Cardiac fibroblast (primary cell): ENCODE results near the gene TMOD3.

ENCODE experiments used
- DNase-seq, 2 donors: peaks; one replicate each; pipeline versions ENCODE4 v3.0.0 to v3.0.0-alpha.2; 2010; ENCODE audit warnings: low read depth in 2 of 2
- H3K4me3 ChIP-seq, 2 donors: replicated peaks in 1 of 2; 1 replicate in 1 of 2; 2 replicates in 1 of 2; pipeline ENCODE4 v1.5.1; 2011; ENCODE audit warnings: low read depth in 2 of 2, low read length in 2 of 2, mild to moderate bottlenecking in 2 of 2, moderate library complexity in 1 of 2
- TF ChIP-seq, protein P1 (sequence below): IDR thresholded peaks from one replicate; pipeline ENCODE4 v1.5.1; 2011; ENCODE audit warnings: low read depth, mild to moderate bottlenecking, low read length, inconsistent platforms

TMOD3 gene

DNA sequence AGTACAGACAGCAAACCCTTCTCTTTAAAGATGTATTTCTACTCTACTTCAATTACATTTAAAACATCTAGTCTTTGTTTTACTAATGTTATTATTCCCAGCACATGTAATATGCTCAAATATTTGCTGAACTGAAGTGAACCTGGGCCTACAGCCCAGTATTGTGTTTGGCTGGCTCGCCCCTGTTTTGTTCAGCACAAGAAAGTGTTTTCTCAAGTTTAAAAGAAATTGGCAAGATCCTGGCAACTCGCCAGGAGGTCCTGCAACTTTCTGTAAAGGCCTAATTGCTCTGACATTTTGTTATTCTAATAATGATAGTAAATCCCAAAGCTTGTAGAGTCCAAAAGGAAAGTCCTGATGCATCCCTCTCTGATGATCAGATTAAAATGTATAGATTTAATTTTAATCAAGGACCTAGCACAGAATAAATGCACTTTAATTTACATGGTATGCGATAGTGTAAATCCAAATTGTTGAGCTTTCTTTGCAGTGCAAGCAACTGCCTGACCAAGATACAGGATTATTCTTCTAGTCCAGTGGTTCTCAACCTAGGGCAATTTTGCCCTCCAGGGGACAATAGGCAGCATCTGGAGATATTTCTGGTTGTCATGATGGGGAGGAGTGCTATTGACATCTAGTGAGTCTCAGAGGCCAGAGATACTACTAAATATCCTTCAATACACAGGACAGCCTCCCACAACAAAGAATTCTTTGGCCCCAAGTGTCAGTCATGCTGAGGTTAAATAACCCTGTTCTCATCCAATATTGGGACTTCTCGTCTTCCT is 35.7 kb upstream of the TMOD3 start:
- no peak overlapping the region for H3K4me3 ChIP-seq
- TF ChIP-seq, protein P1, sequence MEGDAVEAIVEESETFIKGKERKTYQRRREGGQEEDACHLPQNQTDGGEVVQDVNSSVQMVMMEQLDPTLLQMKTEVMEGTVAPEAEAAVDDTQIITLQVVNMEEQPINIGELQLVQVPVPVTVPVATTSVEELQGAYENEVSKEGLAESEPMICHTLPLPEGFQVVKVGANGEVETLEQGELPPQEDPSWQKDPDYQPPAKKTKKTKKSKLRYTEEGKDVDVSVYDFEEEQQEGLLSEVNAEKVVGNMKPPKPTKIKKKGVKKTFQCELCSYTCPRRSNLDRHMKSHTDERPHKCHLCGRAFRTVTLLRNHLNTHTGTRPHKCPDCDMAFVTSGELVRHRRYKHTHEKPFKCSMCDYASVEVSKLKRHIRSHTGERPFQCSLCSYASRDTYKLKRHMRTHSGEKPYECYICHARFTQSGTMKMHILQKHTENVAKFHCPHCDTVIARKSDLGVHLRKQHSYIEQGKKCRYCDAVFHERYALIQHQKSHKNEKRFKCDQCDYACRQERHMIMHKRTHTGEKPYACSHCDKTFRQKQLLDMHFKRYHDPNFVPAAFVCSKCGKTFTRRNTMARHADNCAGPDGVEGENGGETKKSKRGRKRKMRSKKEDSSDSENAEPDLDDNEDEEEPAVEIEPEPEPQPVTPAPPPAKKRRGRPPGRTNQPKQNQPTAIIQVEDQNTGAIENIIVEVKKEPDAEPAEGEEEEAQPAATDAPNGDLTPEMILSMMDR, result no peak
- peak; percentile 51 to 91 for DNase-seq

DNA sequence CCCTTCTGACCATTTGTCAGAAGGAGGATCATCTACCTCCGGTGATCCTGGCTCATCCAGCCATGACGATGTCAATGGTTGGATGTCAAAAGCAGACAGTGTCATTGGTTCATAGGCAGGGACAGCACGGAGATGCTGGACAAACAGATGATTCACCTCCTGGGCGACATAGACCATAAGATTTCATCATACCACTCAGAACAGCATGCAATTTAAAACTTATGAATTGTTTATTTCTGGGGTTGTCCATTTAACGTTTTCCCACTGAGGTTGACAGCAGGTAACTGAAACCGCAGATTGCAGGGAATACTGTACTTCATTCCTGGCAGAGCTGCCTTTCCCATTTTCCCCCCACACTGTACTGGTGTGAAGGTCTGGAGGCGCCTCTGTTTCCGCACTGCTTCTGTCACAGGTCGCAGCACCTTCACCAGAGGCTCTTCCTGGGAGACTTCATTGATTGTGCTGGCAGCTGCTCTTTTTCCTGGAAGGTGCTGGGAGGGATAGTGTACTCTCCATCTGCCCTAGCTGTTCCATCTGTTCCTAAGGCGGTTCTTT is 32.5 kb upstream of the TMOD3 start:
- peak in 1 of 2 donors; percentile 60 for DNase-seq

DNA sequence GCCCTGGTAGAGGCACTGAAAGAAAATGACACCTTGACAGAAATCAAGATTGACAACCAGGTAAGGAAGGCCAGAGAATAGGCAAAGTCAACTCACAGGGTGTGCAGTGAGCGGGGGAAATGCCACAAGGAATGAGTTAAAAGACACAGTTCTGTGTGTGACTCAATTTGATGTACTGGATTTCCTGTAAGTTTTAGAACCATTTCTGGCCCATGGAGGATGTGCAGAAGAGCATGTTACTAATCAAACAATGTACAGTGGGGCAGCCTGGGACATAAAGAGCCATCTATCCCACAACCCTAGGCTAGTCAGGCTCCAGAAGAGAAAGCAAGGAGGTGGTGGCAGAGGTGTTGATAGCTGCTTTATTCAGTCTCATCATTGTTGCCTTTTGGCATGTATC is 31.2 kb upstream of the TMOD3 start:
- no peak for DNase-seq
- TF ChIP-seq, protein P1, result no peak
- no peak overlapping the region for H3K4me3 ChIP-seq

More for the DNA sequence above, 32.5 kb upstream of the TMOD3 start:
- no peak overlapping the region for H3K4me3 ChIP-seq
- TF ChIP-seq, protein P1, result no peak

DNA sequence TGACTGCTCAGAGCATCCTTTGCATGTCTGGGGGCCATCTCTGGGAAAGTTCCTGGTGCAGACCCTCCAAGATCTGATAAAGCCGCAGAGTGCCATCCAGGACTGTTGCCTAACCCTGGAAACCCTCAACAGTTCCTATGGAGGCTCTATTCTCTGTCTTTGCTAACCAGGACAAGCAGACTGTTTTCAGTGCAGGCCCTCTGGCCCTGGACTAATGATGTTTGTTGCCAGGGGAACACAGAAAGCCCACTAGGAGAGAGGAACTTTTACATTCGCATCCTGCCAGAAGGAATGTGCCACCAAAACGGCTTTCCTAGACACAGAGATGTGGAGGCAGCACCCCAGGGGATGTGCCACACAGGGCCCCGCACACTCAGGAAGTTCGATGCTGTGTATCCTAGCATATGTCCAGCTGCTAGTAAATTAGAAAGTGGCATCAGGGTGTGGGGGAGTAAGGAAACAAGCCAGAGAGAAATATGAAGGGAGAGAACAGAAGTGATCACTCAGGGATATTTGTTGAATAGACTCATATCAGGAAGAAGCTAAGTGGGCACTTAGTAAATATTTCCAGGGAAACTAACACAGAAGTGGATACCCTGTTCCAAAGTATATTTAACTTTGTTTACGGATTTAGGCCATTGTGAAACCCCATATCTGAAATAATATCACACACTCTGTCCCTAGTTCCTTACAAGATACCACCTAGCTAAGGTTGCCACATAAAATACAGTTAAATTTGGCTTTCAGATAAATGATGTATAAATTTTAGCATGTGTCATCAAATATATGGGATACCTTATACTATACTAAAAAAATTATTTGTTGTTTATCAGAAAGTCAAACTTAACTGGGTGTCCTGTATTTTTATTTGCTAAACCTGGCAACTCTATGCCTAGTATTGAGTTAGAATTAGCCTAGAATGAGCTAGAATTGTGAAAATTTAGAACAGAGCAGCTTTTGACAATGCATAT is 29.9 kb upstream of the TMOD3 start:
- TF ChIP-seq, protein P1, result no peak
- DNase-seq, result no peak

DNA sequence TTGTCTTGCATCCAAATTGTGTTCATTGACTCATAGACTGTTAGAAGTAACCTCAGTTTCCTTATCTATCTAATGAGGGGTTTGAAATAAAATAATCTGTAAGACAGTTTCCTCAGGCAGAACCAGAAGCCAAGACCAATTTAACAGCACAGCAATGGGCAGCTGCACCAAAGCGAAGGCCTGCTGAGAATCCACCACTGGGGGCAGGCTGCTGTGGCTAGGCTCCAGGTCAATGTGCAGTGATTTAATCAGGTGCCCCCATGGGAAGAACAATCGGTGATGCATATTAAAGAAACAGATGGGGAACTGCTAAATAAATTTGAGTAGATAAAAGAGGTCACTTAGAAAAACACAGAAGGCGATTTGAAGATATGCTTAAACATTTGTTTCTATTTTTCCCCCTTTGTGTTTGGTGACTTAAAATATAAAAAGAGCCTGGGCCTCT is 28.0 kb upstream of the TMOD3 start:
- no peak overlapping the region for H3K4me3 ChIP-seq
- TF ChIP-seq, protein P1, result peak; percentile 72
- DNase-seq, result peak; percentile 44 to 64

More for the DNA sequence above, 29.9 kb upstream of the TMOD3 start:
- no peak overlapping the region for H3K4me3 ChIP-seq

DNA sequence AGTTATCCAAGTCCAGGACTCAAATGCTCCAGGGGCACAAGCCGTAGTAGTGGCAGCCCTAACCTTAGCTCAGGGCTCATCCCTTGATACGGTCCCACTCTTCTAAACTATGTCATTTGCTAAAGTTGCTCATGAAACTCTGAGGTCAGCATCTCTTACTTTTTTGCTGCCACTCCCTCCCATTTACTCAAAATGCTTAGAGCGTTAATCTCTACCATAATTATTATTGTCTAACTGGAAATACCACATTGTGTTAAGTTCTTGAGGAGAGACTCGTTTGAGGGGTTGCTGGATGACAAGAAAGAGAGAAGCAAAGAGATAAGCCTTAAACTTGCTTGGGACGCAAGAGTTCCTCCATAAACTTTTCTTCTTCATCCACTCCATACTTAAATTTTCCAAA is 26.9 kb upstream of the TMOD3 start:
- DNase-seq, result no peak

More for the DNA sequence above, 26.9 kb upstream of the TMOD3 start:
- no peak overlapping the region for H3K4me3 ChIP-seq
- TF ChIP-seq, protein P1, result no peak
